Activated CD4-positive, alpha-beta T cell treated with anti-CD3 and anti-CD28 coated beads, Interleukin-10, Interleukin-2, amounts not matched to agents 100 ng/mL and 50 ng/mL, durations not matched to agents 16 hours and 8 hours (primary cell): ENCODE measurements around the gene TUBA4B.
A peak's percentile ranks its signal among the peaks of the same experiment; 100 is the strongest.

Experiments
- DNase-seq: peaks from one replicate; pipeline ENCODE4 v3.0.0-alpha.2; 2020

TUBA4B gene

GRCh38 chr2:219252900-219253752 is at the start of gene TUBA4B:
TSS of gene TUBA4B (plus strand) at chr2:219253243. CDS start at chr2:219253408, 165 bp downstream.
- peak; percentile 78 for DNase-seq

- no peak for DNase-seq
Observed at GRCh38 chr2:219204425-219205164, 48.4 kb upstream of the TUBA4B start.

- no peak for DNase-seq
Observed at GRCh38 chr2:219205165-219205538, 47.9 kb upstream of the TUBA4B start.

- no peak for DNase-seq
Observed at GRCh38 chr2:219205981-219206327, 47.1 kb upstream of the TUBA4B start.

GRCh38 chr2:219206328-219207133 is 46.5 kb upstream of the TUBA4B start, which contains the start of gene ZFAND2B:
TSS of gene ZFAND2B (plus strand) at chr2:219206782. CDS start at chr2:219206988, 206 bp downstream.
- peak; percentile 96 for DNase-seq

- no peak for DNase-seq
Observed at GRCh38 chr2:219207134-219207883, 45.7 kb upstream of the TUBA4B start.

- no peak for DNase-seq
Observed at GRCh38 chr2:219207884-219208740, 44.9 kb upstream of the TUBA4B start.

- peak; percentile 10 for DNase-seq
Observed at GRCh38 chr2:219209236-219210195, 43.5 kb upstream of the TUBA4B start.

GRCh38 chr2:219210196-219210885 is 42.7 kb upstream of the TUBA4B start:
- DNase-seq = no peak

GRCh38 chr2:219210886-219211362 is 42.1 kb upstream of the TUBA4B start:
- DNase-seq = no peak

- DNase-seq = no peak
Observed at GRCh38 chr2:219213026-219213415, 40.0 kb upstream of the TUBA4B start.

- no peak for DNase-seq
Observed at GRCh38 chr2:219213486-219214071, 39.5 kb upstream of the TUBA4B start.

GRCh38 chr2:219214141-219214540 is 38.9 kb upstream of the TUBA4B start:
- no peak for DNase-seq

- no peak for DNase-seq
Observed at GRCh38 chr2:219214786-219215185, 38.3 kb upstream of the TUBA4B start.

- DNase-seq = peak; percentile 20
Observed at GRCh38 chr2:219215871-219216534, 37.0 kb upstream of the TUBA4B start.

- no peak for DNase-seq
Observed at GRCh38 chr2:219216535-219216915, 36.5 kb upstream of the TUBA4B start.

- no peak for DNase-seq
Observed at GRCh38 chr2:219218217-219218731, 34.8 kb upstream of the TUBA4B start.
